GM13977 (cell line): ENCODE results near the gene DLG2.

ENCODE experiments used
- DNase-seq: peaks from one replicate; pipeline ENCODE4 v3.0.0; 2012; ENCODE audit warnings: low spot score
- in situ Hi-C: fragments of 300-500 bp; cut with MboI; formaldehyde crosslinking; loops from one replicate; pipeline ENCODE4 v1.12.0; 2022; ENCODE audit warnings: low sequenced_read_pairs, low pct_unique_long_range_greater_than_20kb, mixed read lengths, inconsistent platforms; ENCODE audit not compliant: unreplicated experiment
- TF ChIP-seq, protein P1 (sequence below): IDR thresholded peaks from 2 replicates; pipeline ENCODE4 v1.5.1; 2012; ENCODE audit warnings: mild to moderate bottlenecking, control low read depth; ENCODE audit not compliant: insufficient read depth; ENCODE audit errors: extremely low read depth, missing control alignments

Gene DLG2

DNA sequence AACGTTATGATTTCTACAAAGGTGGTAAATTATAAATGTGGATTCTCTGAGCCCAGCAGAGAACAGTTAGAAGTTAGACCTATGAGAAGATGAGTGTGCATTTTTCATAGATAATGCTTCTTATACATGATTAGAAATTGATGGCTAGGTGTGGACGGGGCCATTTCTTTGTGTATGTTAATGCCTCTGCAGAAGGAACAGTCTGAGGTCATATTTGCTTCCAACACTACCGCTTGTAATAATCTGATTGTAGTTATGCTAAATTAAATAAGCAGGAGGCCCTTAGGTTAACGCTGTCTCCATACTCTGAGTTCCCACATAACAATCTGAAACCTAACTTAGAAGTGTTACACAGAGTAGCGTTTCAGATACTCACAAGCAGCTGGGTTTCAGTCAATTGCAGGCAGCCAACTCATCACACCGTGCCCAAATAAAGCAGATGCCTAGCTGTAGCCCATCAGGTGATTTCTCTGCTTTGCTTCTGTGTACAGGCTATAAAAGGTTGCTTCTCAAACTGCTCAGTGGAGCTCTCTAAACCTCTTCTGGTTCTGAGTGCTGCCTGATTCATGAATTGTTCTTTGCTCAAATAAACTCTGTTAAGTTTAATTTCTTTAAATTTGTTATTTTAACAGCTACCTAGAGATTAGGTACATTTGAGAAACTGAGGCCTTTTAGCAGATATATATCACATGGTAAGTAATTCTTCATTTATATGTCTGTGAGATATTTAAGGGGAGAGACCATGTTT is 1702.2 kb downstream of the DLG2 start:
- no peak for DNase-seq
- TF ChIP-seq, protein P1, sequence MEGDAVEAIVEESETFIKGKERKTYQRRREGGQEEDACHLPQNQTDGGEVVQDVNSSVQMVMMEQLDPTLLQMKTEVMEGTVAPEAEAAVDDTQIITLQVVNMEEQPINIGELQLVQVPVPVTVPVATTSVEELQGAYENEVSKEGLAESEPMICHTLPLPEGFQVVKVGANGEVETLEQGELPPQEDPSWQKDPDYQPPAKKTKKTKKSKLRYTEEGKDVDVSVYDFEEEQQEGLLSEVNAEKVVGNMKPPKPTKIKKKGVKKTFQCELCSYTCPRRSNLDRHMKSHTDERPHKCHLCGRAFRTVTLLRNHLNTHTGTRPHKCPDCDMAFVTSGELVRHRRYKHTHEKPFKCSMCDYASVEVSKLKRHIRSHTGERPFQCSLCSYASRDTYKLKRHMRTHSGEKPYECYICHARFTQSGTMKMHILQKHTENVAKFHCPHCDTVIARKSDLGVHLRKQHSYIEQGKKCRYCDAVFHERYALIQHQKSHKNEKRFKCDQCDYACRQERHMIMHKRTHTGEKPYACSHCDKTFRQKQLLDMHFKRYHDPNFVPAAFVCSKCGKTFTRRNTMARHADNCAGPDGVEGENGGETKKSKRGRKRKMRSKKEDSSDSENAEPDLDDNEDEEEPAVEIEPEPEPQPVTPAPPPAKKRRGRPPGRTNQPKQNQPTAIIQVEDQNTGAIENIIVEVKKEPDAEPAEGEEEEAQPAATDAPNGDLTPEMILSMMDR: no peak
- in situ Hi-C loops: no loop called here

DNA sequence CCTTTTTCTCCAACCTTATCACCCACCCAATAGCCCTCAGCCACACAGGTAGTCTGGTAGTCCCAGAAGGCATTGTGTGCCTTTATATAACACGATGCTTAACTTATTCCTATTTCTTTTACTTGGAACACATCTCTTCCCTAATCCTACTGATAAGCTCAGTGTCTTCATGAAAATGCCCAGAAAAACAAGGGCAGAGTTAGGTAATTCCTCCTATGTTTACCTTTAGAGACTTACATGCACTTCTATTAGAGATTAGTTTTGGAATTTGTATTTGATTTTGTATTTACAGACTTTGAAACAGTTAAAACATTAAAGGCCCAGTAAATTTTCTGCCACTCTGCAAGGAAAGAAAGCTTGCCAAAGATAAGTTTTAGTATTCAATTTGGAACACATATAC is 1703.2 kb downstream of the DLG2 start:
- TF ChIP-seq, protein P1: no peak
- in situ Hi-C loops: no loop called here
- DNase-seq: no peak

DNA sequence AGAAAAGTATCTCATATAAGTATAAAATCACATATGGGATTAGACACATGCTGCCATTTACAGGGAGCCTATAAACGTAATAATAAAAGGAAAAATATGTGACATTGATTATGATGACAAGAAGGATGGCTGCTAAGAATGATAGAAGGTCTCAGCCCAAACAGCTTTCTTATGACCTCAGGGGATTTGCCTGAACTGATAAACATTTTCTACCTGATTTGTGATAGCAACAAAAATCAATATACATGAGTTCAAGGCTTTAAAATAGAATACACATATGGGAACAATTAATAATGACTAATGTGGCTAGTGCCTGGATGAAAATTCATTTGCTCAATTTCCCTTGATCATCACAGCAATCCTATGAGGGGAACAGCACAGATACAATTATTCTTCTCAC is 1704.2 kb downstream of the DLG2 start:
- TF ChIP-seq, protein P1: no peak
- DNase-seq: no peak
- in situ Hi-C loops: no loop called here

DNA sequence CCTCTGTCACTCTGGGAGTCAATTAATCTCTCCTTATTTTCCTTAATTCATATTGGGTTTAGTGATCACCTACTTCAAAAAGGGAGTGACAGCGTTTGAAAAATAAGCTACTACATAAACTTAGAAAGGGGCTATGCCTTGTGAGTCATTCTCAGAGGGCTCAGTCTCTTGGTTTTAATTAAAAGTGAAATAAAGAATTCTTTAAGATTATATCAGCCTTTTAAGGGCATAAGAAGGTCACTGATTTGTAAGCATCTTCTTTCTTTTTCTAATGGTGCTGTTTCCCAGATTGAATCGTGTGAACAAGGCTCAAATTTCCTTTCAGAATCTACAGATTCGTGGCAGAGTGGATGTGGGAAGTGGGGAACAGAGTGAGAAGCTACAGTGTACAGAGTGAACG is 1704.8 kb downstream of the DLG2 start:
- DNase-seq: no peak
- in situ Hi-C loops: no loop called here
- TF ChIP-seq, protein P1: no peak

DNA sequence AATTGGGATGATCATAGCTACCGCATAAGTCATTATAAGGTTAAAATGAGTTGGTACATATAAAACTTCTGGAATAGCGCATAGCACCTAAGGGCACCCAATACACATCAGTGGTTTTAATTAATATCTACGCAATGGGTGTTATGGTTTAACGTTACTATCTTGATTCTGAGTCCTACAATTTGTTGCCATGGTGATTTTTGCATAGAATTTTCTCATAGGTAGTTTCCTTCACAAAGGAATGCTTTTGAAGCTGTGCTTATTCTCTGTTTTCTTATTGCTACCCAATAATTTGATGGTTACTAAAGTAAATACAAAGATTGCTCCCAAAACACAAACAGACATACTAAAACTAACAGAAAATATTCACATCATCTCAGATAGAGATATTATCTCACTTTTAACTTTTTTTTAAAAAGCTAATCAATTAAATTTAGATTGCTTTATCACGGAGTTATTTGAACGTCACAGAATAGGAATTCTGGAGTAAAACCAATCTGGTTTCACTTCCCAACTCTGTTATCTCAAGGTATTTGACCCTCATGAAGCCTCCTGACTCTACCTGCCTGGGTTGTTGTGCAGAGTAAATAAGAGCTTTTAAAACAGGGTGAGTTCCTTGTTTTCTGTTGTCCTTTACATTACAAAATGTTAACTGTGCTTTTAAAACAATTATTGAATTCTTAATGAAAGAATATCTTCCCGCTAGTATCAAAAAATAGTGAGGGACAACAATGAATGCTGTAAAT is 1705.5 kb downstream of the DLG2 start:
- TF ChIP-seq, protein P1: no peak
- no peak for DNase-seq

DNA sequence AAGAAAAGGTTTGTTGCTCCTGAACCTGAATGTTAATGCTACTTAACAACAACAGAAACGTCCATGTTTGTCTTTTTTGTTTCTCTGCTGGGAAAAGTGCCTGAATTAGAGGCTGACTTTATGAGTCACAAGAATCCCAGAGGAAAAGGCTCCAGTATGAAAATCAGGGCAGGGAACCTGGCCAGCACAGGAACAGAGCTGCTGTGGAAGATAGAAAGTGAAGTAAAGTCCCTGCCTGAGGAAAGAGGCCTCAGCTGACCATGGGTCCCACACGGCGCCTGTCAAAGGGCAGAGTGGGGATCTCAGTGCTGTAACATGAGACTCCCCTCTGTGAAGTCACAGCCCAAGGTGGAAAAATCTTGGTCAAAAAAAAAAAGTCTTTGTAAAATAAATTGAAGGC is 1708.7 kb downstream of the DLG2 start:
- in situ Hi-C loops: no loop called here
- no peak for DNase-seq
- TF ChIP-seq, protein P1: no peak

More for the DNA sequence above, 1705.5 kb downstream of the DLG2 start:
- in situ Hi-C loops: no loop called here
